ENCODE measurements around the gene NLRP3.
"Not testable (repeated sequence)": the region's sequence is repeated elsewhere in the genome, so short reads cannot be mapped to it uniquely, and the experiment has no call there.

NLRP3 gene

GRCh38 chr1:247390996-247391395 lies 25.0 kb upstream of the NLRP3 start:
- DNase-seq (ENCODE audit: low spot score), result no peak

DNA sequence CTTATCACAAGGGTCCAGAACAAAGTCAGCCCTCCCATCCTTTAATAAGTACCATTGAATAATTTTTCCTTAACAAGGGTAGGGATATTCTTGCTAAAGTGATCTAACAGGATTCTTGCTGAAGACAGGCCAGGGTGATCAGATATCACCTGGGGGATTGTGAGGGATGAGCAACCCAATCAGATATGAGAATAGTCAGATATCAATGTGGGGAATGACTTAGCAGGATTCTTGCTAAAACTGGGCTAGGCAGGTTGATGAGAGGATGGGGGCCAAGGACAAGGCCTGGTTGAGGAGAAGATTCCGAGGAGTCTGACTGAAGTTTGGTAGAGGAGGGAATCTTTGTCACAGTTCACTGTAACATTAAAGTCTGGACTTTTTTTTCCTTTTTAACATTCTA lies 23.9 kb upstream of the NLRP3 start:
- no peak for DNase-seq (ENCODE audit: low spot score)

DNA sequence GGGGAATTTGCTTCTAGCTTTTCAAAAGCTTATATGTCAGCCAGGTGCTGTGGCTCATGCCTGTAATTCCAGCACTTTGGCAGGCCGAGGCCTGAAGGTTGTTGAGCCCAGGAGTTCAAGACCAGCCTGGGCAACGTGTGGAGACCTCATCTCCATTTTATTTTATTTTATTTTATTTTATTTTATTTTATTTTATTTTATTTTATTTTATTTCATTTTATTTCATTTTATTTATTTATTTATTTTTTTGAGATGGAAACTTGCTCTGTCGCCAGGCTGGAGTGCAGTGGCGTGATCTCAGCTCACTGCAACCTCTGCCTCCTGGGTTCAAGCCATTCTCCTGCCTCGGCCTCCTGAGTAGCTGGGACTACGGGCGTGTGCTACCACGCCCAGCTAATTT lies 20.9 kb upstream of the NLRP3 start:
- not testable (repeated sequence) for DNase-seq (ENCODE audit: low spot score)

DNA sequence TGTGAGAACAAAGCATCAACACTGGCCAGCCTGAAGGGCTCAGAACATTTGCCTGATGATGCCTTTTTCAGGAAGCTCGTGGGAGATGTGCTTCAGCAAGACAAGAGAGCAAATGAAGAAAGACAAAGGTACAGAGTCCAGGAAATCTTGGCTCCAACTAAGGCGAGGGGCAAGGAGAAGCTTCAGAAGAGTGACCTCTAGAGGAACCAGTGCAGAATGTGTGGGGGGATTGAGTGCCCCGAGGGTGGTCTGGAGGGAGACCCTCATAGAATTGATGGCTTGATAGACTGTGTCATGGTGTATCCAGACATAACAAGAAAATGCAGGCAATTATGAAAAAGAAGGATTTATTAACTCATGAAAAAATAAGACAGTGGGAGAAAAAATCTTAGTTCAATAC lies 15.3 kb upstream of the NLRP3 start:
- DNase-seq (ENCODE audit: low spot score), result no peak

DNA sequence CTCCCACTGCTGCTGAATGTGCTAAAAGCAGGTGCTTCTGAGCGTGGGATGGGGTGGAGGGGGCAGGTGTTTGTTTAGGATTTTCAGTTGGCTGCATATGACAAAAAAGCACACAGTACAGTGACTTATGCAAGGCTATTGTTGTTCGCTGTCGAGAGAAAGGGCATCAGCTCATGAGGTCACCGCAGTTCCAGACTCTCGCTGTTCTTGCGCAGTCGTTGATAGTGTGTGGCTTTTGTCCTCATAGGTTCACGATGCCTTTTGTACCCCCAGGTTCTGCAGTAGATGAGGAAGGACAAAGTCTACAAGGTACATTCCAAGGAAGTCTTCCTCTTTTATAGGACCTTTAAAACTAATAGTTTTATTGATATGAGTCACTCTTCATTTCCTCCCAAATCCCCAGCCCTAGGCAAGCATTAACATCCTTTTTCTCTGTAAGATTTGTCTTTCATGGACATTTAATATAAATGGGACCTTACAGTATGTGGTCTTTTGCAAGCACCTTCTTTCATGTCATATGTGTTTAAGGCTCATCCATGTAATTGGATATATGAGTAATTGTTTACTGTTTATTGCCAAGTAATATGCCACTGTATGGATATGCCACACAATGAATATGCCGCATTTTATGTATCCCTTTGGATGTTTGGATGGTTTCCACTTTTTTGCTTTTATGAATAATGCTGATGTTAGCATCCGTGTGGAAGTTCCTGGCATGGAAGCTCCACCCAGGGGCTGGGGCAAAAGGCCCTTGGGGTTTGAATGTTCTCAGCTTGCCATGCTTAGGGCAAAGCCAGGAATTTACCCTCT lies 14.5 kb upstream of the NLRP3 start:
- no peak for DNase-seq (ENCODE audit: low spot score)

GRCh38 chr1:247402120-247402675 lies 13.8 kb upstream of the NLRP3 start:
- DNase-seq (ENCODE audit: low spot score), result no peak

DNA sequence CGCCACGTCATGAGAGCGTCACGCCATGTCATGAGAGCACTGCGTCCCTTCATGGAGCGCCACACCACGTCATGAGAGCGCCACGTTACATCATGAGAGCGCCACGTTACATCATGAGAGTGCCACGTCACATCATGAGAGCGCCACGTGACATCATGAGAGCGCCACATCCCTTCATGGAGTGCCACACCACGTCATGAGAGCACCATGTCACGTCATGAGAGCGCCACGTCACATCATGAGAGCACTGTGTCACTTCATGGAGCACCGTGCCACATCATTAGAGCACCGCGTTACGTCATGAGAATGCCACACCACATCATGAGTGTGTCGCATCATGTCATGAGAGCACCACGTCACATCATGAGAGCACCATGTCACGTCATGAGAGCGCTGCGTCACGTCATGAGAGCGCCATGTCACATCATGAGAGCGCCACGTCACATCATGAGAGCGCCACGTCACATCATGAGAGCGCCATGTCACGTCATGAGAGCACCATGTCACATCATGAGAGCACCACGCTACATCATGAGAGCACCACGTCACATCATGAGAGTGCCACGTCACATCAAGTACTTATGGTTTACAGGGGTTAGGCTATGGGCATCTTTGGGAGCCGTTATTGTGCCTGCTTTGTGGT lies 9.8 kb upstream of the NLRP3 start:
- DNase-seq (ENCODE audit: low spot score), result no peak

DNA sequence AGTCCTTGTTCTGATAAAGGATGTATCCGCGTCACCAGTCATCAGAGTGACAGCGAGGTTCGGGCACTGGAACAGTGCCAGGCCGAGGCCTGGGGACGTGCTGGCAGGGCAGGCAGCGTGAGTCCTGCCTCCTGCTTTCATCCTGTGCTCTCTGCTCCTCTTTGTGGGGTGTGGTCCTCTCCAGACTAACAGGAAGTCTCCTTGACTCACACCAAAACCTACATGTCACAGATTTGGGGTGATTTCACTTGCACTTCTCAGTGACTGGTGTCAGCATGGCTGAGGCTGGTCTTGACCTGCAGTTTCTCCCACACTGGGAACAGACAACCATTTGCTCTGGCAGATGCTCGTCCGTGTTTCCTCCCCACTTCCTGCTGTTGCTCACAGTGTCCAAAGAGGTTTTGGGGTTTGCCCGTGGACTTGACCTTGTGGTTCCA lies 8.8 kb upstream of the NLRP3 start:
- DNase-seq (ENCODE audit: low spot score), result no peak

- DNase-seq (ENCODE audit: low spot score), result no peak
Observed at GRCh38 chr1:247408100-247408499, 7.9 kb upstream of the NLRP3 start.

DNA sequence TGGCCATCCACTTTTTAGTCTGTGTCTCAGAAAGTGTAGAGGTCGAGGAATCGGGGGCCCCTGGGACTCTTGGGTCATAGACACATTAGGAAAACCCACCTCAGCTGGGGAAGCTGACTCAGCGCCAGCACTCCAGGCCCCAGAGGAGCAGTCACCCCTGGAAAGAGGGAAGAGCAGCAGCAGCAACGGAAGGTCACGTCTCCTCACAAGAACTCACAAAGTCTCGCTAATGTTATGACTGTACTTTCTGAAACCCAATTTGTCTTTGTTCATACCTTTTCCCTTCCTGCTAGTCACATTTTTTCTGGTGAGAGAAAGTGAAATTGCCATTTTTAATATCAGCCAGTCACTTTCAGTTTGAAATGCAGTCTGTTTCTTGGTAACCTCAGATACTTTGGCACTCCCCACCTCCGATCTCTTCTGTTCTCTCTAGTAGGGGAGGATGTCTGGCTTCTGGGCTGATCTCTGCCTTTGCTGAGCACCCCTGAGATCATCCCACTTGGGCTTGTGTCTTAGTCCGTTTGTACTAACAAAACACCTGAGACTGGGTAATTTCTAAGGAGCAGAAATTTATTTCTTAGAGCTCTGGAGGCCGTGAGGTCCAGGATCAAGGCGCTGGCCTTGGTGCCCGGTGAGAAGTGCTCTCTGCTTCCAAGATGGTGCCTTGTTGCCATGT lies 6.0 kb upstream of the NLRP3 start:
- DNase-seq (ENCODE audit: low spot score), result no peak

GRCh38 chr1:247411621-247412327 lies 4.2 kb upstream of the NLRP3 start:
- DNase-seq (ENCODE audit: low spot score), result no peak

DNA sequence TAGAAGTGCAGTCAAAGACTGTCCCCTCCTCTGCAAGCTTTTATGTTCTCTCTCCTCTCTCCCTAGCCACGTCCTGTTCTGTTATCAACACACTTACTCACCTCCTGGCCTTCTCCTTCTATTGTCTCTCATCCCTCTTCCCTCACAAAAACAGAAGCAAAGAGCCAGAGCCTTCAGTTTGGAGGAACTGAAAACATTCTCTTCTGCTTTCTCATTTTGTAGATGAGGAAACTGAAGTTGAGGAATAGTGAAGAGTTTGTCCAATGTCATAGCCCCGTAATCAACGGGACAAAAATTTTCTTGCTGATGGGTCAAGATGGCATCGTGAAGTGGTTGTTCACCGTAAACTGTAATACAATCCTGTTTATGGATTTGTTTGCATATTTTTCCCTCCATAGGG lies 1.9 kb downstream of the NLRP3 start:
- no peak for DNase-seq (ENCODE audit: low spot score)

- no peak for DNase-seq (ENCODE audit: low spot score)
Observed at GRCh38 chr1:247419336-247419735, 3.4 kb downstream of the NLRP3 start.

DNA sequence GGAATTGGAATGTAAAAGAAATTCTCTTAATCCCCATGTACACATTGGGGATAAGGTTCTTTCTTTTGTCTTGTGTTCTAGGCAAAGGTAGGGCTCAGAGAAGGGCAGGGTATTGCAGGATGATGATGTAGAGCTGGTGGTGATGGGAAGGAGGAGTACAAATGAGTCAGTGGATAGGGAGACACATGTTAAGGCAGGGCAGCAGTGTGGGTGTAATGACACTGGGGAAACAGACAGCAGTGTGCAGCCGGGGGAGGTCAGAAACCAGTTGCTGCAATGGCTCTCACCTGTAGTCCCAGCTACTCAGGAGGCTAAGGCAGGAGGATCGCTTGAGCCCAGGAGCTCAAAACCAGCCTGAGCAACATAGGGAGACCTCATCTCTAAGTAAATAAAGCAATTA lies 5.1 kb downstream of the NLRP3 start:
- no peak for DNase-seq (ENCODE audit: low spot score)

DNA sequence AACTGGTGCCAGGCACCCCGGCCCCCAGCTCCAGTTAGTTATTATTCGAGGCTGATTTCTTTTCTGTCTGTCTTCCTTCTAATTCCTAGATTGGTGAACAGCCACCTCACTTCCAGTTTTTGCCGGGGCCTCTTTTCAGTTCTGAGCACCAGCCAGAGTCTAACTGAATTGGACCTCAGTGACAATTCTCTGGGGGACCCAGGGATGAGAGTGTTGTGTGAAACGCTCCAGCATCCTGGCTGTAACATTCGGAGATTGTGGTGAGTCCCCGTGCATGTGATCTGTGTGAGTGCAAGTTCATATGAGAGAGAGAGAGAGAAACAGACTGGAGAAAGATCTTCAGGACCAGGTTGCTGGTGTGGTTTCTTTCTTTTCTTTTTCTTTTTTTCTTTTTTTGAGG lies 13.5 kb downstream of the NLRP3 start:
- DNase-seq (ENCODE audit: low spot score), result no peak

GRCh38 chr1:247430434-247430833 lies 14.5 kb downstream of the NLRP3 start:
- DNase-seq (ENCODE audit: low spot score), result no peak

- no peak for DNase-seq (ENCODE audit: low spot score)
Observed at GRCh38 chr1:247431643-247432042, 15.7 kb downstream of the NLRP3 start.

DNA sequence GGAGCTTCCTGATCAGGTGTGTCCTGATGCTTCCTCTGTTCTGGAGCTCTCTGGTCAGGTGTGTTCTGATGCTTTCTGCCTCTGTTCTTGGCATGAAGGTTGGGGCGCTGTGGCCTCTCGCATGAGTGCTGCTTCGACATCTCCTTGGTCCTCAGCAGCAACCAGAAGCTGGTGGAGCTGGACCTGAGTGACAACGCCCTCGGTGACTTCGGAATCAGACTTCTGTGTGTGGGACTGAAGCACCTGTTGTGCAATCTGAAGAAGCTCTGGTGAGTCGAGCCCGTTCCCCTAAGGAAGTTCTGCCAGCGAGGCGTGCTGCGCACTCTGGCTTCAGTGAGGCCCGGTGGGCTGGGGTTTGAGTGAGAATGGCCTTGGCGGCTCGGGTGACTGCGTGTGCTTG lies 18.0 kb downstream of the NLRP3 start:
- no peak for DNase-seq (ENCODE audit: low spot score)

GRCh38 chr1:247435030-247435758 lies 19.2 kb downstream of the NLRP3 start:
- DNase-seq (ENCODE audit: low spot score), result no peak

DNA sequence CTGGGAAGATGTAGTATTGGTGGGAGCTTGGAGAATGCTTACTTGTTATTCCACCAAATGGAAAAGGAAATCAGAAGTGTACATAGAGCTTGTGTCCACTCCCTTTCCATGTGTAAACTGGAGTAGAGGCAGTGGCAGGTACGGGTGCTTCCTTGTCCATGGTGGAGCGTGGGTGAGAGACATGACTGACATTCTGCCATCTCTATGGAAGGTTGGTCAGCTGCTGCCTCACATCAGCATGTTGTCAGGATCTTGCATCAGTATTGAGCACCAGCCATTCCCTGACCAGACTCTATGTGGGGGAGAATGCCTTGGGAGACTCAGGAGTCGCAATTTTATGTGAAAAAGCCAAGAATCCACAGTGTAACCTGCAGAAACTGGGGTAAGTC lies 19.8 kb downstream of the NLRP3 start:
- DNase-seq (ENCODE audit: low spot score), result no peak
